Ascending aorta (tissue), 2 donors: ENCODE measurements around the gene LRP8. TPM values are rescaled to one million over a fixed set of nuclear protein-coding genes. Genes with fewer than 3 reads are reported as not detected.

ENCODE experiments used
- DNase-seq, 2 donors: peaks; one replicate each; pipeline ENCODE4 v3.0.0-alpha.2; 2019; ENCODE audit warnings: low spot score in 2 of 2
- H3K27ac ChIP-seq, 2 donors: fragments of 200-600 bp; sonication (generic); one replicate each; pipeline ENCODE4 v1.5.1; 2016 to 2017; ENCODE audit warnings: mild to moderate bottlenecking in 1 of 2
- H3K27me3 ChIP-seq: fragments of 200-600 bp; sonication (generic); one replicate; pipeline ENCODE4 v1.5.1; 2017
- H3K36me3 ChIP-seq, 2 donors: fragments of 200-600 bp; sonication (generic); one replicate each; pipeline ENCODE4 v1.5.1; 2016
- H3K4me1 ChIP-seq, 2 donors: fragments of 200-600 bp; sonication (generic); one replicate each; pipeline ENCODE4 v1.5.1; 2016 to 2017; ENCODE audit warnings: mild to moderate bottlenecking in 1 of 2
- H3K4me3 ChIP-seq, 2 donors: fragments of 200-600 bp; sonication (generic); one replicate each; pipeline ENCODE4 v1.5.1; 2016 to 2017; ENCODE audit warnings: mild to moderate bottlenecking in 1 of 2
- H3K9me3 ChIP-seq, 2 donors: fragments of 200-600 bp; sonication (generic); one replicate each; pipeline ENCODE4 v1.5.1; 2016
- intact Hi-C: fragments of 100-400 bp; cut with DNase I; formaldehyde crosslinking; loops from one replicate; pipeline ENCODE4 v1.15.1; 2023
- total RNA-seq: library from RNA; depleted of rRNA; stranded (reverse); fragments of >200 nt; gene quantifications from one replicate; pipeline ENCODE4 v1.1.0, GENCODE V29; 2016
- TF ChIP-seq, protein P1 (sequence below), 3 experiments: fragments of 200-600 bp in 2 of 3; fragments of 450-650 bp in 1 of 3; sonication (generic) in 2 of 3; IDR thresholded peaks; one replicate each; pipeline ENCODE4 v1.5.1; 2016 to 2019; ENCODE audit warnings: antibody characterized with exemption in 3 of 3, mild to moderate bottlenecking in 1 of 3, moderate library complexity in 1 of 3

The LRP8 gene
- total RNA-seq, 1 donor from 2014 or later, result 10.0 TPM

- peaks cover 29 to 39% of the 10 kb centered on the region in 2 donors for H3K4me1 ChIP-seq
- DNase-seq, result peak; percentile 14 to 85
These were observed 34.7 kb downstream of the LRP8 start for GRCh38 chr1:53293123-53293522.

DNA sequence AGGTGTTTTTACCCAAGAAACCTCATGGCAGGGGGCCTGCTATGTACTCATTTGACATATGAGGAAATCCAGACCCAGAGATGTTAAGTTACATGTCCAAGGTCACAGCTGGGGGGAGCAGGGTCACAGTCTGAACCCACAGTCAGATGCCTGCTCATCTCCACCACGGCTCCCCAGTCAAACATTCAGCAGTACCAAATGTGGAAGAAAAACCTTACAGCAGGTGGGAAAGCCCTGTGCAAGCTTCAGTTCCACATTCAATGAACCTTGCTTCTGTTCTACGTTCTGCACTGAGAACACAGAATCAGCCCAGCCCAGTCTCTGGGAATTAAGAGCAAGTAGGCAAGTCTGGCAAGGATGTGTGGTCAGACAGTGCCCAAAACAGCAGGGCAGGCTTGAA, 35.2 kb downstream of the LRP8 start:
- intact Hi-C loops, result loop anchor here (1.0 kb wide), 1 partner anchor 34 kb away; no protein-coding TSS in a partner anchor
- H3K4me1 ChIP-seq, result peaks cover 29 to 39% of the 10 kb centered on the region in 2 donors
- peak overlapping the region; percentile 80 to 82 for H3K27ac ChIP-seq
- H3K36me3 ChIP-seq, result no peaks in the 10 kb centered on the region
- H3K9me3 ChIP-seq, result no peaks in the 10 kb centered on the region
- no peak overlapping the region for H3K4me3 ChIP-seq
- DNase-seq, result no peak
- TF ChIP-seq, protein P1, sequence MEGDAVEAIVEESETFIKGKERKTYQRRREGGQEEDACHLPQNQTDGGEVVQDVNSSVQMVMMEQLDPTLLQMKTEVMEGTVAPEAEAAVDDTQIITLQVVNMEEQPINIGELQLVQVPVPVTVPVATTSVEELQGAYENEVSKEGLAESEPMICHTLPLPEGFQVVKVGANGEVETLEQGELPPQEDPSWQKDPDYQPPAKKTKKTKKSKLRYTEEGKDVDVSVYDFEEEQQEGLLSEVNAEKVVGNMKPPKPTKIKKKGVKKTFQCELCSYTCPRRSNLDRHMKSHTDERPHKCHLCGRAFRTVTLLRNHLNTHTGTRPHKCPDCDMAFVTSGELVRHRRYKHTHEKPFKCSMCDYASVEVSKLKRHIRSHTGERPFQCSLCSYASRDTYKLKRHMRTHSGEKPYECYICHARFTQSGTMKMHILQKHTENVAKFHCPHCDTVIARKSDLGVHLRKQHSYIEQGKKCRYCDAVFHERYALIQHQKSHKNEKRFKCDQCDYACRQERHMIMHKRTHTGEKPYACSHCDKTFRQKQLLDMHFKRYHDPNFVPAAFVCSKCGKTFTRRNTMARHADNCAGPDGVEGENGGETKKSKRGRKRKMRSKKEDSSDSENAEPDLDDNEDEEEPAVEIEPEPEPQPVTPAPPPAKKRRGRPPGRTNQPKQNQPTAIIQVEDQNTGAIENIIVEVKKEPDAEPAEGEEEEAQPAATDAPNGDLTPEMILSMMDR (IDR thresholded peaks at IDR 0.05), result no peak
- no peaks in the 10 kb centered on the region for H3K27me3 ChIP-seq

More at GRCh38 chr1:53293123-53293522, 34.7 kb downstream of the LRP8 start:
- TF ChIP-seq, protein P1 (IDR thresholded peaks at IDR 0.05), result no peak
- Histone ChIP-seq H3K4me3 (no peak overlapping the region), H3K9me3 (no peaks in the 10 kb centered on the region), H3K36me3 (no peaks in the 10 kb centered on the region), H3K27me3 (no peaks in the 10 kb centered on the region), H3K27ac (peak overlapping the region; percentile 80 to 82)
- intact Hi-C loops, result no loop called here

- Histone ChIP-seq H3K27me3 (no peaks in the 10 kb centered on the region), H3K27ac (no peak overlapping the region)
- intact Hi-C loops, result no loop called here
These were observed 36.3 kb downstream of the LRP8 start for GRCh38 chr1:53291574-53291973.

DNA sequence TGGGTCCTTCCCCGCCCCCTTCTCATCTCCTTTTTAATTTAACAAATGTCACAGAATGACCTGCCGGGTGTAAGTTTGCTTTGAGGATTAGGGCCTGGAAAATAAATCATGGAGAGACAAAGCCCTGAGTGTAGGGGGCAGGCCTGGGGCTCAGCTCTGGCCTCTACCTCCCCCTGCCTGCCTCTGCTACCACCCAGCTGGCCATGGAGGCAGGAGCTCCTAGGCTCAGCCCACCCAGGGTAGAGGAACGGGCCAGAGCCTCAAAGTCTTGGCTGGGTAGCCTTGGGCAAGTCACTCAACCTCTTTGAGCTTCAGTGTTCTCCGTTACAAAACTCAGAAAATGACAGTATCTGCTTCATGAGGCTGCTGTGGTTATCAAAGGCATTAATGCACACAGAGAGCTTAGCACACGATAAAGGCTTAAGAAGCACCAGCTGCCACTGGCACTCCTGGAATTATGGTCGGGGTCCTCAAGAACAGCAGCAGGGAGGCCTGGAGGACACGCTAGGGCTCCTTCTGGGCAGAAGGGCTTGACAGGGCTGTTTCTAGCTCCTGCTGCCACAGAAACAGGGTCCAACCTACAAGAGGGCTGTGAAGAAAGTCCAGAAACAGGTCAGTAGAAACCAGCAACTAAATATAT, 39.0 kb downstream of the LRP8 start:
- Histone ChIP-seq H3K4me3 (no peak overlapping the region), H3K36me3 (peaks cover 2 to 3% of the 10 kb centered on the region in 2 donors), H3K27ac (no peak overlapping the region), H3K9me3 (no peaks in the 10 kb centered on the region), H3K27me3 (no peaks in the 10 kb centered on the region), H3K4me1 (peaks cover 11 to 17% of the 10 kb centered on the region in 2 donors)
- no peak for DNase-seq
- intact Hi-C loops, result no loop called here
- TF ChIP-seq, protein P1 (IDR thresholded peaks at IDR 0.05), result no peak

More at GRCh38 chr1:53291574-53291973, 36.3 kb downstream of the LRP8 start:
- Histone ChIP-seq H3K4me3 (no peak overlapping the region), H3K9me3 (no peaks in the 10 kb centered on the region), H3K4me1 (peaks cover 29 to 37% of the 10 kb centered on the region in 2 donors), H3K36me3 (peaks cover 0 to 2% of the 10 kb centered on the region in 2 donors)
- TF ChIP-seq, protein P1 (IDR thresholded peaks at IDR 0.05), result no peak
- DNase-seq, result no peak

DNA sequence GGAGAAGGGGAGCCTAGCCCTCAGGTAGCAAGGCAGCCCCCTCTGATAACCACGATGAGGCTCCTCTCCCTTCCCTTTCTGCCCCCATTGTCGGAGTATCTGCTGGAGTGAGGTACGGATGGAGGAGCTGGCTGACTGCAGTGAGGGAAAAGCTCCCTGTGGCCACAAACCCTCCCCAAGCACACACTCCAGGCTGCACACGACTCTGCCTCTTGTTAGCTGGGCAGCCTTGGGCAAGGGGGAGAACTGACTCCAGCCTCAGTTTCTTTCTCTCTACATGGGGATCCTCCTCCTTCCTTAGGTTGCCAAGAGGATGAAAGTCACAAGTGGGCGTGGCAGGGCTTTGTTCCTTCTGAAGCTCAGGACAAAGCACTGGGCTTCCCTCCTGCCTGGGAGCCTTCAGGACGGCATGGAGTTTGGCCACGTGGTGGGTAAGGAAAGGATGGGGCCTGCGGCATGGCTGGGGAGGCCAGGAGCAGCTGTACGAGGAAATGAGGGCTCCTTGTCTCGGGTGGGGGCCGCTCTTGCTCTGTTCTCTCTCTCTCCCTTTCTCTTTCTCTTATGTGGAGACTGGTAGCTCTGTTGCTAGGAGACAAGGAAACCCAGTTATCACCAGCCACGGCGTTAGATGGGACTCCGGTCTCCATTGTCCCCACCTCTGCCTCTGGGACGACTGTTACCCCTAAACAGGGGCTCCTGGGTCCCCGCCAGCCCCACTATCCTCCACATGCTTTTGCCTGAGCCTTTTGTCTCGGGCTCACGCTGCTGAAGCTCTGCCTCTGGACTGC, 39.7 kb downstream of the LRP8 start:
- intact Hi-C loops, result no loop called here
- Histone ChIP-seq H3K36me3 (peaks cover 2 to 3% of the 10 kb centered on the region in 2 donors), H3K9me3 (no peaks in the 10 kb centered on the region), H3K27ac (no peak overlapping the region), H3K27me3 (no peaks in the 10 kb centered on the region), H3K4me1 (peaks cover 5 to 10% of the 10 kb centered on the region in 2 donors), H3K4me3 (no peak overlapping the region)
- DNase-seq, result no peak
- TF ChIP-seq, protein P1 (IDR thresholded peaks at IDR 0.05), result no peak
